ENCODE measurements around the gene AHNAK2.
"Not testable (repeated sequence)": the region's sequence is repeated elsewhere in the genome, so short reads cannot be mapped to it uniquely, and the experiment has no call there.

The AHNAK2 gene

GRCh38 chr14:104950701-104951100 lies 27.5 kb downstream of the AHNAK2 start:
- DNase-seq, result not testable (repeated sequence)

DNA sequence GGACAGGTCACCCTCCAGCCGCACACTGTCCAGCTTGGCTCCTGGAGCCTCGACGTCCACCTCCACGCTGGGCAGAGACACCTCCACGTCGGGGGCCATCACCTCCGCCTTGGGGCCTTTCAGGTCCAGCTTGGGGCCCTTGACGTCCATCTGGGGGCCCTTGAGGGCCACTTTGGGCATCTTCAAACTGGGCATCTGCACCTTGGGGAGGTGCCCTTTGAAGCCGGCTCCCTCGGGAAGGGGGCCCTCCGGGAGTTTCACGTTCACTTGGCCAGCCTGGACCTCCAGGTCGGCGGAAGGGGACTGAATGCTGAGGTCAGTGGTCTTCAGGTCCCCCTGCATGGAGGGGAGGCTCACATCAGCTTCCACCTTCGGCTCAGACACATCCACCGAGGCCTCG lies 28.2 kb downstream of the AHNAK2 start:
- DNase-seq, result no peak

- not testable (repeated sequence) for DNase-seq
Measured at GRCh38 chr14:104949406-104949955, 28.7 kb downstream of the AHNAK2 start.

GRCh38 chr14:104948736-104949031 lies 29.5 kb downstream of the AHNAK2 start:
- no peak for DNase-seq

DNA sequence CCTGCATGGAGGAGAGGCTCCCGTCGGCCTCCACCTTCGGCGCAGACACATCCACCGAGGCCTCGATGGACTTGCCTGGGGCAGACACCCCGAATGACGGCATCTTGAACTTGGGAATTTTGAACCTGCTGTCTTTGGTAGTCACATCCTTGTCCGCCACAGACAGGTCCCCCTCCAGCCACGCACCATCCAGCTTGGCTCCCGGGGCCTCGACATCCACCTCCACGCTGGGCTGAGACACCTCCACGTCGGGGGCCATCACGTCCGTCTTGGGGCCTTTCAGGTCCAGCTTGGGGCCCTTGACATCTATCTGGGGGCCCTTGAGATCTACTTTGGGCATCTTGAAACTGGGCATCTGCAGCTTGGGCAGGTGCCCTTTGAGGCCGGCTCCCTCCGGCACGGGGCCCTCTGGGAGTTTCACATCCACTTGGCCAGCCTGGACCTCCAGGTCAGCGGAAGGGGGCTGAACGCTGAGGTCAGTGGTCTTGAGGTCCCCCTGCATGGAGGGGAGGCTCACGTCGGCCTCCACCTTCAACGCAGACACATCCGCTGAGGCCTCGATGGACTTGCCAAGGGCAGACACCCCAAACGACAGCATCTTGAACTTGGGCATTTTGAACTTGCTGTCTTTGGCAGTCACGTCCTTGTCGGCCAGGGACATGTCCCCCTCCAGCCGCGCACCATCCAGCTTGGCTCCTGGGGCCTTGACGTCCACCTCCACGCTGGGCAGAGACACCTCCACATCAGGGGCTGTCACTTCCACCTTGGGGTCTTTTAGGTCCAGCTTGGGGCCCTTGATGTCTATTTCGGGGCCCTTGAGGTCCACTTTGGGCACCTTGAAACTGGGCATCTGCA lies 30.1 kb downstream of the AHNAK2 start:
- not testable (repeated sequence) for DNase-seq

DNA sequence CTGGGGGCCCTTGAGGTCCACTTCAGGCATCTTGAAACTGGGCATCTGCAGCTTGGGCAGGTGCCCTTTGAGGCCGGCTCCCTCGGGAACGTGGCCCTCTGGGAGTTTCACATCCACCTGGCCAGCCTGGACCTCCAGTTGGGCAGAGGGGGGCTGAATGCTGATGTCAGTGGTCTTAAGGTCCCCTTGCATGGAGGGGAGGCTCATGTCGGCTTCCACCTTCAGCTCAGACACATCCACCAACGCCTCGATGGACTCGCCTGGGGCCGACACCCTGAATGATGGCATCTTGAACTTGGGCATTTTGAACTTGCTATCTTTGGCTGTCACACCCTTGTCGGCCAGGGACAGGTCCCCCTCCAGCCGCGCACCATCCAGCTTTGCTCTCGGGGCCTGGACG lies 31.0 kb downstream of the AHNAK2 start:
- DNase-seq, result not testable (repeated sequence)

DNA sequence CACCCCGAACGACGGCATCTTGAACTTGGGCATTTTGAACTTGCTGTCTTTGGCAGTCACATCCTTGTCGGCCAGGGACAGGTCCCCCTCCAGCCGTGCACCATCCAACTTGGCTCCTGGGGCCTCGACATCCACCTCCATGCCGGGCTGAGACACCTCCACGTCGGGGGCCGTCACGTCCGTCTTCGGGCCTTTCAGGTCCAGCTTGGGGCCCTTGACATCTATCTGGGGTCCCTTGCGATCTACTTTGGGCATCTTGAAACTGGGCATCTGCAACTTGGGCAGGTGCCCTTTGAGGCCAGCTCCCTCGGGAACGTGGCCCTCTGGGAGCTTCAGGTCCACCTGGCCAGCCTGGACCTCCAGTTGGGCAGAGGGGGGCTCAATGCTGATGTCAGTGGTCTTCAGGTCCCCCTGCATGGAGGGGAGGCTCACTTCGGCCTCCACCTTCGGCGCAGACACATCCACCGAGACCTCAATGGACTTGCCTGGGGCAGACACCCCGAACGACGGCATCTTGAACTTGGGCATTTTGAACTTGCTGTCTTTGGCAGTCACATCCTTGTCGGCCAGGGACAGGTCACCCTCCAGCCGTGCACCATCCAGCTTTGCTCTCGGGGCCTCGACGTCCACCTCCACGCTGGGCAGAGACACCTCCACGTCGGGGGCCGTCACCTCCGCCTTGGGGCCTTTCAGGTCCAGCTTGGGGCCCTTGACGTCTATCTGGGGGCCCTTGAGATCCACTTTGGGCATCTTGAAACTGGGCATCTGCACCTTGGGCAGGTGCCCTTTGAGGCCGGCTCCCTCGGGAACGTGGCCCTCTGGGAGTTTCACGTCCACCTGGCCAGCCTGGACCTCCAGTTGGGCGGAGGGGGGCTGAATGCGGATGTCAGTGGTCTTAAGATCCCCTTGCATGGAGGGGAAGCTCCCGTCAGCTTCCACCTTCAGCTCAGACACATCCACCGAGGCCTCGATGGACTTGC lies 31.9 kb downstream of the AHNAK2 start:
- DNase-seq, result not testable (repeated sequence)

DNA sequence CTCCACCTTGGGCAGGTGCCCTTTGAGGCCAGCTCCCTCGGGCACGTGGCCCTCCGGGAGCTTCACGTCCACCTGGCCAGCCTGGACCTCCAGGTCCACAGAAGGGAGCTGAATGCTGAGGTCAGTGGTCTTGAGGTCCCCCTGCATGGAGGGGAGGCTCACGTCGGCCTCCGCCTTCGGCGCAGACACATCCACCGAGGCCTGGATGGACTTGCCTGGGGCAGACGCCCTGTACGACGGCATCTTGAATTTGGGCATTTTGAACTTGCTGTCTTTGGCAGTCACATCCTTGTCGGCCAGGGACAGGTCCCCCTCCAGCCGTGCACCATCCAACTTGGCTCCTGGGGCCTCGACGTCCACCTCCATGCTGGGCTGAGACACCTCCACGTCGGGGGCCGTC lies 32.9 kb downstream of the AHNAK2 start:
- not testable (repeated sequence) for DNase-seq

DNA sequence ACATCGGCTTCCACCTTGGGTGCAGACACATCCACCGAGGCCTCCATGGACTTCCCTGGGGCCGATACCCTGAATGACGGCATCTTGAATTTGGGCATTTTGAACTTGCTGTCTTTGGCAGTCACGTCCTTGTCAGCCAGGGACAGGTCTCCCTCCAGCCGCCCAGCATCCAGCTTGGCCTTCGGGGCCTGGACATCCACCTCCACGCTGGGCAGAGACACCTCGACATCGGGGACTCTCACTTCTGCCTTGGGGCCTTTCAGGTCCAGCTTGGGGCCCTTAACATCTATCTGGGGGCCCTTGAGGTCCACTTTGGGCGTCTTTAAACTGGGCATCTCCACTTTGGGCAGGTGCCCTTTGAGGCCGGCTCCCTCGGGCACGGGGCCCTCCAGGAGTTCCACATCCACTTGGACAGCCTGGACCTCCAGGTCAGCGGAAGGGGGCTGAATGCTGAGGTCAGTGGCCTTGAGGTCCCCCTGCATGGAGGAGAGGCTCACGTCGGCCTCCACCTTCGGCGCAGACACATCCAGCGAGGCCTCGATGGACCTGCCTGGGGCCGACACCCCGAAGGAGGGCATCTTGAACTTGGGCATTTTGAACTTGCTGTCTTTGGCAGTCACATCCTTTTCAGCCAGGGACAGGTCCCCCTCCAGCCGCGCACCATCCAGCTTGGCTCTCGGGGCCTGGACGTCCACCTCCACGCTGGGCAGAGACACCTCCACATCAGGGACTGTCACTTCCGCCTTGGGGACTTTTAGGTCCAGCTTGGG lies 33.6 kb downstream of the AHNAK2 start:
- peak; percentile 1 for DNase-seq

DNA sequence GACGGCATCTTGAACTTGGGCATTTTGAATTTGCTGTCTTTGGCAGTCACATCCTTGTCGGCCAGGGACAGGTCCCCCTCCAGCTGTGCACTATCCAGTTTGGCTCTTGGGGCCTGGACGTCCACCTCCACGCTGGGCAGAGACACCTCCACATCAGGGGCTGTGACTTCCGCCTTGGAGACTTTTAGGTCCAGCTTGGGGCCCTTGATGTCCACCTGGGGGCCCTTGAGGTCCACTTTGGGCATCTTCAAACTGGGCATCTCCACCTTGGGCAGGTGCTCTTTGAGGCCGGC lies 34.2 kb downstream of the AHNAK2 start:
- DNase-seq, result not testable (repeated sequence)

DNA sequence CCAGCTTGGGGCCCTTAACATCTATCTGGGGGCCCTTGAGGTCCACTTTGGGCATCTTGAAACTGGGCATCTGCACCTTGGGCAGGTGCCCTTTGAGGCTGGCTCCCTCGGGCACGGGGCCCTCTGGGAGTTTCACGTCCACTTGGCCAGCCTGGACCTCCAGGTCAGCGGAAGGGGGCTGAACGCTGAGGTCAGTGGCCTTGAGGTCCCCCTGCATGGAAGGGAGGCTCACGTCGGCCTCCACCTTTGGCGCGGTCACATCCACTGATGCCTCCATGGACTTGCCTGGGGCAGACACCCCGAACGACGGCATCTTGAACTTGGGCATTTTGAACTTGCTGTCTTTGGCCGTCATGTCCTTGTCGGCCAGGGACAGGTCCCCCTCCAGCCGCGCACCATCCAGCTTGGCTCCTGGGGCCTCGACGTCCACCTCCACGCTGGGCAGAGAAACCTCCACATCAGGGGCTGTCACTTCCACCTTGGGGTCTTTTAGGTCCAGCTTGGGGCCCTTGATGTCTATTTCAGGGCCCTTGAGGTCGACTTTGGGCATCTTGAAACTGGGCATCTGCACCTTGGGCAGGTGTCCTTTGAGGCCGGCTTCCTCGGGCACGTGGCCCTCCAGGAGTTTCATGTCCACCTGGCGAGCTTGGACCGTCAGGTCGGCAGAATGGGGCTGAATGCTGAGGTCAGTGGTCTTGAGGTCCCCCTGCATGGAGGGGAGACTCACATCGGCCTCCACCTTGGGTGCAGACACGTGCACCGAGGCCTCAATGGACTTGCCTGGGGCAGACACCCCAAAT lies 34.8 kb downstream of the AHNAK2 start:
- not testable (repeated sequence) for DNase-seq

DNA sequence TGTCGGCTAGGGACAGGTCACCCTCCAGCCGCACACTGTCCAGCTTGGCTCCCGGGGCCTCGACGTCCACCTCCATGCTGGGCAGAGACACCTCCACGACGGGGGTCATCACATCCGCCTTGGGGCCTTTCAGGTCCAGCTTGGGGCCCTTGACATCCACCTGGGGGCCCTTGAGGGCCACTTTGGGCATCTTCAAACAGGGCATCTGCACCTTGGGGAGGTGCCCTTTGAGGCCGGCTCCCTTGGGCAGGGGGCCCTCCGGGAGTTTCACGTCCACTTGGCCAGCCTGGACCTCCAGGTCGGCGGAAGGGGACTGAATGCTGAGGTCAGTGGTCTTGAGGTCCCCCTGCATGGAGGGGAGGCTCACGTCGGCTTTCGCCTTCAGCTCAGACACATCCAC lies 35.6 kb downstream of the AHNAK2 start:
- no peak for DNase-seq

- DNase-seq, result no peak
Measured at GRCh38 chr14:104941508-104942365, 36.4 kb downstream of the AHNAK2 start.

- no peak for DNase-seq
Measured at GRCh38 chr14:104940526-104941150, 37.5 kb downstream of the AHNAK2 start.

- no peak for DNase-seq
Measured at GRCh38 chr14:104939666-104940410, 38.3 kb downstream of the AHNAK2 start.

GRCh38 chr14:104938960-104939359 lies 39.2 kb downstream of the AHNAK2 start:
- DNase-seq, result no peak

DNA sequence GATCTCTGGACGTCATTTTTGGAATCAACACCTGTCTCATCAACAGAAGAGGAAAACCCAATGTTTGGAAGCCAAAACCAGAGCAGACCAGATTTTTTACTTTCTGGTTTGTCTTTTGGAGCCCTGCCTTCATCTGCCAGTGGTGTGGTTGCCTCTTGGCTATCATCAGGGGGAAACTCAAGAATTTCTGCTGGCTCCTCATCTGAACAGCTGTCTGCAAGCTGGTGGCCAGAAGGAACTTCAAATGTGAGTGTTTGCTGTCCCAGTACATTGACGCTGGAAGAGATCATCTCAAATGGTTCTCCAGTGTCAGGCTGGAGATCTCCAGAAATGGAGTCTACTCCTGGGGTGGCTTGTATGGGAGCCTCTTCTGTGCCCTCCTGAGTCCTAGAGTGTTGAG lies 39.7 kb downstream of the AHNAK2 start:
- DNase-seq, result no peak

GRCh38 chr14:104937694-104938365 lies 40.3 kb downstream of the AHNAK2 start:
- no peak for DNase-seq

DNA sequence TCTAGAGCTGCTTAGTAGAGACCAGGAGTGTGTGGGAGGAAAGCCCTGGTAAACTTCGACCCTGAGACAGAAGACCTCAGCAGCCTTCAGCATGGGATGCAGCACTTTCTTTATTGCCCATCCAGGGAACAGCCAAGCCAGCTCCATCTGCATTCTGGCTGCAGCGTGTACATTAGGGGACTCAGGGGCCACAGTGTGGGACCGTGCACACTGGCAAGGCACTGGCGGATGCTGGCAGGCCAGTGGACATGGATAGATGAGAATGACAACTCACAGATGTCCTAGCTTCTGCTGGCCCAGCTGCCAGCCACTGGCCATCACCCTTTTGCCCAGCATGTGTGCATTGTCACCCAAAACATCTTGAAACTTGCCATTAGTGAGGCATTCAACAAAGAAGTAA lies 41.0 kb downstream of the AHNAK2 start:
- no peak for DNase-seq
